Renal pelvis (tissue), 4 donors: Measurements from ENCODE around the gene PRPF31. TPM values are rescaled to one million over a fixed set of nuclear protein-coding genes. Genes with fewer than 3 reads are reported as not detected.
"Not testable (repeated sequence)": the region's sequence is repeated elsewhere in the genome, so short reads cannot be mapped to it uniquely, and the experiment has no call there.

Experiments used
- DNase-seq: peaks from one replicate; pipeline ENCODE4 v3.0.0-alpha.2; 2013
- polyA plus RNA-seq, 3 donors: library from polyadenylated mRNA; unstranded; fragments of 120-200 nt; gene quantifications; one replicate each; pipeline ENCODE4 v1.2.1, GENCODE V29; 2013; ENCODE audit not compliant: insufficient read length in 3 of 3

PRPF31 gene
- polyA plus RNA-seq, 3 donors: 72.8 to 83.6 (median 74.5) TPM

DNA sequence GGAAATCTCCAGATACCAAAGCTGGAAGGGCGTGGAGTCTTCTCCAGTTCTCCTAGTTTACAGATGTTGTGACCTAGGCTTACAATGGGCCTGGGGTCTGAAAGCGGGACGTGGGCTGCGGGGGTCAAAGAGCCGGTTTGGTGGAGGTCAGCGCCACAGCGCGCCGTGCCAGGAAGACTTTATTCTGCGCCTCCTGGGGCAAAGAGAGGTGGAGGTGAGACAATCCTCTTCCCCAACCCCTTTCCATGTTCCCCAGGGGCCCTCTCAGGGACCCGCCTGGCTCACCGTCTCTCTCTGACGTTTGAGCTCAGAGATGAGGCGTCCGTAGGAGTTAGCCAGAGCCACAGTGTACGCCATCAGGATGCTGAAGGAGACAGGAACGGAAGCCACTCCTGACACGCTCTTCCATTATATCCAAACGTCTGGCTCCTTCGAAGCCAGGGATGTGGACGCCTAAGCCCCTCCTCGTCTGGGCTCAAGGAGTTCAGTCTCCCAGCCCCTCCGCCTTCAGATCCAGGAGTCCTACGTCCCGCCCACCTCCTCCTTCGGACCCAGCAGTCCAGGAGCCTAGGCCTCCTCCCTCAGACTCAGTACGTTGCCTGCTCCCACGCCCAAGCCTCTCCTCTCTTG is 44.7 kb downstream of the PRPF31 start:
- DNase-seq: no peak

DNA sequence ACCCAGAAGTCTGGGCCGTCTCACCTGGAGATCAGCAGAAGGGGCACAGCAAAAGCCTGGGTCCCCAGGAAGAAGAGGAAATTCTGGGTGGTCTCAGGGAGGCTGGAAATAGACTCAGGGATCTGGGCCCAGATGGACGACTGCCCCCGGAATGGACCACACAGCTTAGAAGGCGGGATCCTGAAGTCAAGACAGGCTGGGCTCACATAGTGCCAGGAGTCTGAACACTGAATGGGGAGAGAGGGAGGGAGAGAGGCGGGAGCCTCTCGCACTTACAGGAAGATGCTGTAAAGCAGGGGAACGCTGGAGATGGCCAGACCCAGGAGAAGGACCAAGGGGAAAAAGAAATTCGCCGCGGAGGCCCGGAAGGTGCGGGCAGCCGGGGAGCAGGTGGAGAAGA is 45.3 kb downstream of the PRPF31 start:
- no peak for DNase-seq

DNA sequence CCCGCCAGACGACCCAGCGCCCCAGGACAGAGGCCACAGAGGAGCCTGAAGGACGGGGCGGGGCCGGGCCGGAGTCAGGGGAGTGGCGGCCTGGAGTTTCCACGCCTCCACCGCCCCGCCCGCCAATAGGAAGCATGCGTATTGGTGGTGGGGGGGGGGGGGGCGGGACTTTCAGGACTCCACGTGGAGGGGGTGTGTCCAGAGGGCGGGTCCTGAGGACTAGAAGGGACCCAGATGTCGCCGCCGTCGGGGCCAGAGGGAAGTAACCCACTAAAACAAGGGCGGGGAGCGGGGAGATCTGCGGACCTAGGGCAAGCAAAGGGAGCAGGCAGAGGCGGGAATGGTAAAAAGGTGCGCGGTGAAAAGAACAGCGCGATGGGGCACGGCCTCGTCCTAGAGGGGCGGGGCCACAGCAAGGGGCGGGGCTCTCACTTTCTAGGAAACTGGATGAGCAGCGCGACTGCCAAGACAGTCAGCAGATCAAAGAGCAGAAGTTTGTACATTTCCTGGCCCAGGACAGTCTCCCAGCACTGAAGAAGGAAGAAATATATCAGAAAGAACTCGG is 46.8 kb downstream of the PRPF31 start:
- DNase-seq: peak; percentile 74

DNA sequence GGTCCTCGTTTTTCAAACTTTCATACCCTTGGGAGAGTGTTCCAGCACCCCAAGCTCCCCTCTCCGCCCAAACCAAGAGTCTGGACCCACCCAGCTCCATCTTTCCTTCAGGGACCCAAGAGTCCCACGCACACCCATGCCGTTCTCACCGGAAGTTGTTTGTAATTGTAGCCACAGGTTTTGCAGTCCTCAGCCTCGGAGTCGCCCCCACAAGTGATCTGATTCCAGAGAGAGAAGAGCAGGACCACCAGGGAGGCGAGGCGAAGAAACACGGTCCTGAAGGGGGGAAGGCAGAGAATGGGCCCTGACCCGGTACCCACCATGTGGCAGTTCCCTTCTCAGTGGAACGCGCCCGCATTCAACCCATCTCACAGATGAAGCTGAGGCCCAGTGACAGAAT is 47.3 kb downstream of the PRPF31 start:
- DNase-seq: no peak

DNA sequence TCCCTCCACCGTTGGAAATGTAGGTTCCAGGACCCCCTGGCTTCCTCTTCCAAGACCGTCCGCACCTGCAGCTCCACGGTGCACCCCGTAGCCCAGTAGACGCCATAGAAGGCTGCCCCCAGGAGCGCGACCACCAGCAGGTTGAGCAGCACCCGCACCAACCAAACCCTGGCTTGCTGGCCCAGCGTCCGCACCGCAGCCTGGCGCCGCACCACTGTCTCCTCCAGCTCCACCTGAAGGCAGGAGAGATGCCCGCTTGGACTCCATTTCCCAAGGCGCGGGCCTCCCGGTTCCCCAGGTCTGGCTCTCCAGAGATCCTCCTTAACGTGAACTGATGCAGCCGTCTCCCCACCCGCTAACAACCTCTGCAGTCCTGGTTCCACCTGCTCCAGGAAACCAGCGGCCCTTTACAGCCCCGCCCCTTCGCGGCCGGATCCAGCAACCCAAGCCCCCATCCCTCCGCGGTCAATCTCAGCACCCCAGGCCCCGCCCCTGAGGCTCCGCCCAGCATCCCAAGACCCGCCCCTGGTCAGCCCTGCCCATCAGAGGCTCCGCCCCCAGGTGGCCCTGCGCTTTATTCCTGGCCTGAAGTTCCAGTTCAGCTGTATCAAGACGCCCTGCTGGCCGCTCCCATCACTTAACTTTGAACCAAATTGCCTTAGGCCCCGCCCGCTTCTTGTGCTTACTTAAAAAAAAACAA is 49.0 kb downstream of the PRPF31 start:
- DNase-seq: peak; percentile 35

DNA sequence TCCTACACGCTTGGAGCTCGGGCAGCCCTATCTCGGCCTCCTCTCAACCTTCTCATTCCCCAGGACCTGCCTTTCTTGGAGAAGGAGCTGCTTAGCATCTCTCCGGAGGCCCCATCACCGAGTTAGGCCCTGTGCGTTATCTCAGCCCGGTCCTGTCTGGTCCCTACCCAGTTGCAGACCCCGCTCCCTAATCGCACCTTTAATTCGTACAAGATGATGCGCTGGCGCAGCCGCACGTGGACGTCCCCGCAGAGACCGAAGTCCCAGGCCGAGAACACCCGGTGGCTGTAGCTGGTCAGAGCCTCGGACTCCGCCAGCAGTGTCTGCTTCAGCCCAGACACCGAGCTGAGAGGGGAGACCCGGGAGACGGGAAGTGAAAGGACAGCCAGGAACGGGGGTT is 49.7 kb downstream of the PRPF31 start:
- DNase-seq: no peak

DNA sequence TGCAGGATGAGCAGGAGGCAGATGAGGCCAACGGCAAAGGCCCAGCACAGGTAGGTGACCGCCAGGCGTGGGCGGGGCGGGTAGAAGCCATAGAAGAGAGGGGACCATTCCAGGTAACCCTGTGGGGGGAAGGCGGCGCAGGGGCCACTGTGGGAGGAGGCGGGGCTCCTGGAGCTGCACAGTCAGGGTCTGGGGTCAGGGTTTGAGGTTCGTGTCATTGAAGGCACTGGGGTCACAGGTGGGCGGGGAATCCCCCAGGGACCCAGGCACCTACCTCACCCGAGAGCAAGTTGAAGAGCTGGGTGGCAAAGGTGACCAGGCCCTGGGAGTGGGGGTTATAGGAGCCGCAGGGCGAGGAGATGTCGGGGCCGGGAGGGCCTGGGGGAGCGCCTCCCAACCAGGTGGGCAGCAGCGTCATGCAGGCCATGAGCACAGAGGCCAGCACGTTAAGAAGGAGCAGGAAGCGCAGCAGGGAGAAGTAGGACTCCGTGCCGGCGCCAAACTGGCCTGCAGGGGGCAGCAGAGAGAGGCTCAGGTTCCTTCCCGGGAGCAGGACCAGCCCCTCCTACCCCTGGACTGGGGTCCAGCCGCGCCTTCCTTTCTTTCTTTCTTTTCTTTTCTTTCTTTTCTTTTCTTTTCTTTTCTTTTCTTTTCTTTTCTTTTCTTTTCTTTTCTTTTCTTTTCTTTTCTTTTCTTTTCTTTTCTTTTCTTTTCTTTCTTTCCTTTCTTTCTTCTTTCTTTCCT is 52.8 kb downstream of the PRPF31 start:
- peak; percentile 89 for DNase-seq

DNA sequence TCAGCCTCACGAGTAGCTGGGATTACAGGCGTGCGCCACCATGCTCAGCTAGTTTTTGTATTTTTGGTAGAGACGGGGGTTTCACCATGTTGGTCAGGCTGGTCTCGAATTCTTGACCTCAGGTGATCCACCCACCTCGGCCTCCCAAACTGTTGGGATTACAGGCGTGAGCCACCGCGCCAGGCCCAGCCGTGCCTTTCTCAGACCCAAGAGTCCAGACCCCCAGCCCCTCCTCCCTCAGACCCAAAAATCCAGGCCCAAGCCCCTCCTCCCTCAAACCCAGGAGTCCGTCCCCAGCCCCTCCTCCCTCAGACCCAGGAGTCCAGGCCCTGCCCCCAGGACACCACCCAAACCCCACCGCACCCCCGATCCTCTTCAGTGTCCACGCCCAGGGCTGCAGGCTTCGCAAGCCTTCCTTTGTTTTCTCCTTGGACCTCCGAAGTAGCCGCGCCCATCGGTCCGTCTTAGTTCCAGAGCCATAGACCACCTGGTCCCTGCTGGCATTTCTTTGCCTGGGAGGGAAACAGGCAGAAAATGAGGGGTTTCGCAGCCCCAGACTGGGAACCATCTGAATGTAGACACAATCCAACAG is 53.7 kb downstream of the PRPF31 start:
- no peak for DNase-seq

DNA sequence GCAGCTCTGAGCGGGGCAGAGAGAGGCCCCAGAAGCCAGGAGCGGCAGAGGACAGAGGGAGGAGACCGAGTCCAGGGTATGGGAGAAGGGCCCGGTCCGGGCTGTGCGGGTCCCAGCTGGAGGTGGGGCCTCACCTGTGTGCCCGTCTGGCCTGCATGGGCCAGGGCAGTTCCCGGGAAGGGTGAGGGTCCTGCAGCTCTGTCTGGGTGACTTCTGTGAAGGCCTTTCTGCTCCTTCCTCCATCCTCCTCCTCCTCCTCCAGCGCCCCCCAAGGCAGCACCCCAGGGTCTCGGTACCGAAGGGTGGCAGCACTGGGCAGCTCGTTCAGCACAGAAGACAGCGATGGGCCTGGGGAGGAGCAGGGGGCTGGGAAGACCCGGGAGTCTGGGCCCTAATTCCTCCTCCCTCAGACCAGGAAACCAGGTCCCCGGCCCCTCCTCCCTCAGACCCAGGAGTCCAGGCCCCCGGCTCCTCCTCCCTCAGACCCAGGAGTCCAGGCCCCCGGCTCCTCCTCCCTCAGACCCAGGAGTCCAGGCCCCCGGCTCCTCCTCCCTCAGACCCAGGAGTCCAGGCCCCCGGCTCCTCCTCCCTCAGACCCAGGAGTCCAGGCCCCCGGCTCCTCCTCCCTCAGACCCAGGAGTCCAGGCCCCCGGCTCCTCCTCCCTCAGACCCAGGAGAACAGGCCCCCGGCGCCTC is 56.3 kb downstream of the PRPF31 start:
- not testable (repeated sequence) for DNase-seq

DNA sequence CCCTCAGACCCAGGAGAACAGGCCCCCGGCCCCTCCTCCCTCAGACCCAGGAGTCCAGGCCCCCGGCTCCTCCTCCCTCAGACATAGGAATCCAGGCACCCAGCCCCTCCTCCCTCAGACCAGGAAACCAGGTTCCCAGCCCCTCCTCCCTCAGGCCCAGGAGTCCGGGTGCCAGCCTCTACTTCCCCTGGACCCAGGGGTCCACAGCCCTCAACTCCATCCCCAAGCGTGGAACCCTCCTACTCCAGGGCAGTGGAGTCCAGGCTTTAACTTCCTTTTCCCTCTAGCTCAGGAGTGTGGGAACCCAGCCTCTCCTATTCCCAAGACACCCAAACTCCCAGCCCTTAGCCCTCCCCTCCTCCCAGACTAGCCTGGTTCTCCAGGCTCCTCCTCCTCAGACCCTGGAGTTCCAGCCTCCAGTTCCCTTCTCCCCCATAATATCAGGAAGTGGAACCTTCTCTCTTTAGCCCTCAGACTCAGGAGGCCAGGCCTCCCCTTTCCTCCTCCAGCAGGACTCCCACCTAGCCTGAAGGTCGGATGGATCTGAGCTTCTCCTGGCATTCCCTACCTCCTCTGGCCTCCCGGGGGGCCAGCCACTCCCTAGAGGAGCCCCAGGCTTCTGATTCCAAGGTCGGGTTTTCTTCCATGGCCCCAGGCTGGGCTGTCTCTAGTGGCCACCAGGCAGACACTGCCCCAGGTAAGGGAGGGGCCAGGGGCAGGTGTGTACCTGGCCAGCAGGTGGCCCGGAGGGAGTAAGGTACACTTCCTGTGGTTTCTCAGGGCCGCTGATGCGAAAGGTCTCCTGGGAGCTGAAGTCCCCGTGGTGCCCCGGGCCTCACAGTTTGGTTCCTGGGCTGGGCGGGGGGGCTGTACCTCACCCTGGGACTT is 57.2 kb downstream of the PRPF31 start, which contains the start of gene TMC4:
Gene TMC4, minus strand, starts transcription at position 690 of the 888 bp plus-strand sequence. Its CDS starts 43 bp downstream, at position 647.
- DNase-seq: peak; percentile 19

DNA sequence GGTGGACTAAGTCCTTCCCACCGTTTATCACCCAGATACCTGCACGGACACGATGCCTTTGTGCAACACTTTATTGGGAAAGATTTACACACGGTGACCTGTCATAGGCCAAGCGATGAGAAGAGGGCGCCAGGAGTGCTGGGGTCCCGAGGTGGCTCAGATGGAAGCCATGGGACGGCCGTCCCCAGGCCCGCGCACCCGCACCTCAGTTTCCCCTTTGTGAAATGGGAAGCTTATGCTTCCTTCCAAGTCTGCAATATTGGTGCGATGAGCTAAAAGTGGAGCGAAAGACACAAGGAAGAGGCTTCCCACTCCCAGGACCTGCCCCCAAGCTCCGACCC is 57.8 kb downstream of the PRPF31 start:
- no peak for DNase-seq

DNA sequence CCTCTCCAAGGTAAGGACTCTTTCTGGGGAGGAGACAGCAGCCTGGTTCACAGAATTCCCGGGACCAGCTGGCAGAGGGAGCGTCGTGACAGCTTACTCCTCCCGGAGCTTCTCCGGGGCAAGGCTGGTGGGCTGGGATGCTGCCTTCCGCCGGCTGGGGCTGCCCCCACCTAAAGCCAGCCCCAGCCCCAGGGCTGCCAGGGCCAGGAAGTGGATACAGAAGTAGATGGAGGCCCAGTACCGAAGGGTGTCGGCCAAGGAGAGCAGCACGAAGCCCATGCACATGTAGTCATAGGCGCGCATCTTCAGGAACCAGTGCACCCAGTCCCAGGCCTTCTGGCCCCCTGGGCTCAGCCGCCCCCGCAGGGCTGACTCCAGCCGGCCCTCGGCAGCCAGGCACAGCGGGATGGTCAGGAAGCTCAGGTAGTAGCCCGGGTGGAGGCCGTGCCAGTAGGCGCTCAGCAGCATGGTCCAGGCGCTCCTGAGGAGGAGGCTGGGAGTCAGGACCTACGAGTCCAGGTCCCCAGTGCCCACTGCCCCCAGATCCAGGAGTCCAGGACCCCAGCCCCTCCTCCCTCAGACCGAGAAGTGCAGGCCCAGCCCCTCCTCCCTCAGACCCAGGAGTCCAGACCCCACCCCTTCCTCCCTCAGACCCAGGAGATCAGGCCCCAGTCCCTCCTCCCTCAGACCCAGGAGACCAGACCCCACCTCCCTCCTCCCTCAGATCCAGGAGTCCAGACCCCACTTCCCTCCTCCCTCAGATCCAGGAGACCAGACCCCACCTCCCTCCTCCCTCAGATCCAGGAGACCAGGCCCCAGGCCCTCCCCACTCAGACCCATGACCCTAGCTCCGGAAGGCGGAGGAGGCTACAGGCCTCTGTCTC is 58.6 kb downstream of the PRPF31 start:
- DNase-seq: no peak

DNA sequence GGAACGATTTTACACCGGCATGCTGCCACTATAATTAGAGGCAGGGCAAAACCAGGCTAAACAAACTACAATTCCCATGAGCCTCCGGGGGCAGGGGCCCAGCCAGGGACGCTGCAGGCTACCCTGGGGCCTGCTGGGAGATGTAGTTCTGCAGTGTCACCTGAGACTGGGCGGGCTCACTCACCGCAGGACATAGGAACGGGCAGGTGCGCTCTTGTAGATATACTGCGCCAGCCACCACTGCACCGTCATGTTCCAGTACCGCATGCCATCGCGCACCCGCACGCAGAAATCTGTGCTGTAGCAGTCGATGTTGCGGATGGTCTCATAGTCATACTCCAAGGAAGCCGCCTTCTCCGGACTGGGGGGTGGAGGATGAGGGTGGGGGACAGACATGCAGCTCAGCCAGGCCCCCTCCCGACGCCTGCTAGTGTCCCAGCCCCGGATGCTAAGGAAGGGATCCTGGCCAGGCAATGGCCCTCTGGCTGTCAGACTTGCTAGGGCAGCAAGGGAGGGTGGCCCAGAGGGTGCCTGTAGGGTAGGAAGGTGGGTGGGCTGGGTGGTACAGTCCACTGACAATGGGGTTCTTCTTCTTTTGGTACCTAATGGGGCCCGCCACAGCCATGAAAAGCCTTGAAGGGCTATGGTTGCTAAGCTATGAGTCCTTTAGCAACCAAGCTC is 63.2 kb downstream of the PRPF31 start:
- DNase-seq: no peak

DNA sequence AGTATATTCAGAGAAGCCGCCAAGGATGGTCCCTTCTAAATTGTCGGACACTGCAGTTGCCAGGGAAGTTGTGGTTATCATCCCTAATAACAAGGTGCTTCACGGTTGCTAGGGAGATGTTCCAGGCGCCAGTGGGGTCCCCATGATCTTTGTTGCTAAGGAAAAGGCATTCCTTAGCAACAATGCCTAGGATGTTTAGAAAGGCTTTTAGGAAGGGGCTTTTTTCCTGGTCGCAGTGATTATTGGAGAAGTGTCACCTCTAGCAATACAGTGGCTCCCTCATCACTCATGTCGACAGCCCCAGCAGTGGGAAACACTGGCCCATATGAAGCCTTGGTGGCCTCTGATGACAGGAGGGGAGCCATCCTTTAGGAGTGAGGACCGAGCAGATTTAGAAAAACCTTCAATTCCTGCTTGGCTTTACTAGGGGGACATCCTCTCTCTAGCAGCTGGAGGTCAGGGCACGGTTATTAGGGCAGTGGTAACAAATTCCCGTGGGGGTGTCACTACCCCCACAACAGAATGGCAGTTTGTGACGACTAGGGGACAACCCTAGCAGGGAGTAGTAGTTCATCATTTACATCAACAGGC is 63.8 kb downstream of the PRPF31 start:
- DNase-seq: no peak

DNA sequence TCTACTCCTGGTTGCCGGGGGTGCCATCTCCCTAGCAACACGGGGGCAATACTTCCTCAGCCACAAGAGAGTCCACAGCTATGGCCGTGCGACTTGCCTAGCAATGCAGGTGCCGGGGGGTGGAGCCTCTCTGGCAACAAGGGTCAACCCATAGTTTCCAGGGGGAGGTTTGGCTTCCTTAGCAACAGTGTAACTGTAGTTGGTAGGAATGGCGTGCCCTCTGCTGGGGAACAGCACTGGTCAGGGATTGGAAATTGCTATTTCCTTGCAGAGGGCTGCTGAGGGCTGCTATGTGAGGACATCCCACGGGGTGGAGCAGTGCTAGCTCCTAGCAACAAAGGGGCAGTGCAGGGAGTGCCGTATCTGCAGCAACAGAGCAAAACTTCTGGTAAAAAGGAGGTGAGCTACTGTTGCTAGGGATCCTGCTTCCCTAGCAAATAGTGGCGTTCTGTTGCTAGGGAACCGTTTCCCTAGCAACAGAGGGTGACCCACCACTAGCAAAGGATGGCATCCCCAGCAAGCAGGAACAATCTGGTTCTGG is 64.4 kb downstream of the PRPF31 start:
- DNase-seq: peak; percentile 89

DNA sequence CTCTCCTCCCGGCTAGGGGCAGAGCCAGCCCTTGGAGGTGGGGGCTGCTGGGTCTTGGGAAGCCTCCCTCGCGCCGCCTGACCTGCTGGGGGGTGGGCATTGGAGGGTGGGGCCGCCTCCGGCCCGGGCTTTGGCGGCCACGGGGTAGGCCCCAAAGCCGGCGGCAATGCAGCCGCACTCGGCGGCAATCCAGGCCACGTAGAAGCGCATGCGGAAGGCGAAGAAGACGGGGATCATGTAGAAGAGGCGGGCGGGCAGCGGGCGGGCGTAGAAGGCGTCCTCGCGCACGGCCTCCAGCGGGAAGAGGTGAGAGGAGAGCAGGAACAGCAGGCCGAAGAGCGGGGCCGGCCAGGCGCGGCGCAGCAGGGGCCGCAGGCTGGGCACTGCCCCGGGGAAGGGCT is 65.1 kb downstream of the PRPF31 start:
- no peak for DNase-seq
